Measurements from ENCODE around the gene L1CAM. TPM values are rescaled to one million over a fixed set of nuclear protein-coding genes. Genes with fewer than 3 reads are reported as not detected.

The L1CAM gene
- total and polyA plus RNA-seq, 8 donors, result 0.84 to 3.9 (median 1.2) TPM

DNA sequence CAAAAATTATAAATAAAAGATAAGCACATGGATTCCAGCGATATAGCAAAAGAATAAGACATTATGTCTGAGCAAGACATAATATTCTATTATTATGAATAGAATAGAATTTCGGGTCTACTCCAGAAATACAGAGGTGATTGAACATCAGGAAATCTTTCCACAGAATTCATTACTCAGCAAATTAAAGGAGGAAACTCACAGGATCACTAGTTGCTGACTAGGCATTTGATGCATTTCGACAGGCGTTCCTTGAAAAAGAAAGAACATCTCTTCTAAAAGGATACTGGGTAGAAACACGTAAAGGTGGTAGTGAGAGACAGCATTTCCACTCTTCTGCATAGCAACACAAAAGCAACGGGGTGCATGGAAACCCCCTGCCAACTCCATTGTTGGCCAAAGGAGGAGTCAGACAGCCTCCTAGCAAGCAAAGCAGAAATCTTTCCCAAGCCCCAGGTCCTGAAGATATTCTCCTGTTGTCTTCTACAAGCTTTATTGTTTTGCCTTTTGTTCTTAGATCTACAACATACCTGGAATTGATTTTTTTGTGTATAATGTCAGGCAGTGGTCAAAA, 41.4 kb downstream of the L1CAM start:
- peaks cover 0 to 40% (median 5%) of the 10 kb centered on the region in 4 donors for H3K27me3 ChIP-seq
- ATAC-seq, result no peak

DNA sequence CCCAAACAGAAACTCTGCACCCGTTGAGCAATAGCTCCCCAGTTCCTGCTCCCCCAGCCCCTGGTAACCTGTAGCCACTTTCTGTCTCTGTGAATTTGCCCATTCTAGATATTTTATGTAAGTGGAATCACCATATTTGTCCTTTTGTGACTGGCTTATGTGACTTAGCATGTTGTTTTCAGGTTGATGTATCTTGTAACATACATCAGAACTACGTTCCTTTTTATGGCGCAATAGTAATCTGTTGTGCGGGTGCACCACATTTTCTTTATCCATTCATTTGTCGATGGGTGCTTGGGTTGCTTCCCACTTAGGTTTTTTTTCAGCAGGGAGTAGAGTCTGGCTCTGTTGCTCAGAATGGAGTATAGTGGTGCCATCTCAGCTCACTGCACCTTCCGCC, 49.1 kb downstream of the L1CAM start:
- no peak for DNase-seq
- intact Hi-C loops (cut with DNase I), result no loop called here
- Histone ChIP-seq H3K27ac (no peak overlapping the region), H3K9me3 (no peaks in the 10 kb centered on the region), H3K36me3 (no peaks in the 10 kb centered on the region), H3K4me1 (no peaks in the 10 kb centered on the region), H3K27me3 (peaks cover 0 to 34% (median 0%) of the 10 kb centered on the region in 4 donors), H3K4me3 (no peak overlapping the region)
- ATAC-seq, result no peak
- no peak for FAIRE-seq
- 84 to 91% methylated on average over 6 of the region's 6 CpGs for WGBS, 2 donors
- TF ChIP-seq, protein P1, sequence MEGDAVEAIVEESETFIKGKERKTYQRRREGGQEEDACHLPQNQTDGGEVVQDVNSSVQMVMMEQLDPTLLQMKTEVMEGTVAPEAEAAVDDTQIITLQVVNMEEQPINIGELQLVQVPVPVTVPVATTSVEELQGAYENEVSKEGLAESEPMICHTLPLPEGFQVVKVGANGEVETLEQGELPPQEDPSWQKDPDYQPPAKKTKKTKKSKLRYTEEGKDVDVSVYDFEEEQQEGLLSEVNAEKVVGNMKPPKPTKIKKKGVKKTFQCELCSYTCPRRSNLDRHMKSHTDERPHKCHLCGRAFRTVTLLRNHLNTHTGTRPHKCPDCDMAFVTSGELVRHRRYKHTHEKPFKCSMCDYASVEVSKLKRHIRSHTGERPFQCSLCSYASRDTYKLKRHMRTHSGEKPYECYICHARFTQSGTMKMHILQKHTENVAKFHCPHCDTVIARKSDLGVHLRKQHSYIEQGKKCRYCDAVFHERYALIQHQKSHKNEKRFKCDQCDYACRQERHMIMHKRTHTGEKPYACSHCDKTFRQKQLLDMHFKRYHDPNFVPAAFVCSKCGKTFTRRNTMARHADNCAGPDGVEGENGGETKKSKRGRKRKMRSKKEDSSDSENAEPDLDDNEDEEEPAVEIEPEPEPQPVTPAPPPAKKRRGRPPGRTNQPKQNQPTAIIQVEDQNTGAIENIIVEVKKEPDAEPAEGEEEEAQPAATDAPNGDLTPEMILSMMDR (IDR thresholded peaks at IDR 0.05), result no peak

More for the DNA sequence above, 41.4 kb downstream of the L1CAM start:
- no peaks in the 10 kb centered on the region for H3K4me1 ChIP-seq
- FAIRE-seq (no peak), DNase-seq (no peak)
- no peak overlapping the region for H3K4me3 ChIP-seq
- no peaks in the 10 kb centered on the region for H3K36me3 ChIP-seq
- TF ChIP-seq, protein P1 (IDR thresholded peaks at IDR 0.05), result no peak
- H3K27ac ChIP-seq, result no peak overlapping the region
- WGBS, 2 donors, result 25 to 31% methylated on average over 6 of the region's 6 CpGs
- intact Hi-C loops (cut with DNase I), result no loop called here
- no peaks in the 10 kb centered on the region for H3K9me3 ChIP-seq

DNA sequence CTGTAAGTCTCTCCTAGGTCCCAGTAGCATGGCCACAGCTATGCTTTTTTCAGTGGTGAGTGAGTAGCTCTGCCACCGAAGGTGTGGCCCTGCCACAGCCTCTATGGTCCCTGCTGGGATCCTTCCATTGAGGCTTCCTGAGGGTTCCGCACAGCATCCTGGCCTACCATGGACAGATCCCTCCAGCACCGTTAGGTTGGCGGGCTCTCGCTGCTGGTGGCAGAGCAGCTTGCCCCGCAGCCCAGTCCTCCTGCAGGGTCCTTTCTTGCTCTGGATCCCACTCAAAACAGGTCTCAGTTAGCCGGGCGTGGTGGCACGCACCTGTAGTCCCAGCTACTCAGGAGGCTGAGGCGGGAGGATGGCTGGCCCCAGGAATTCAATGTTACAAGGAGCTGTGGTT, 53.2 kb downstream of the L1CAM start:
- intact Hi-C loops (cut with DNase I), result no loop called here
- Histone ChIP-seq H3K4me3 (no peak overlapping the region), H3K9me3 (no peaks in the 10 kb centered on the region), H3K27ac (no peak overlapping the region), H3K27me3 (peaks cover 0 to 9% (median 0%) of the 10 kb centered on the region in 4 donors), H3K4me1 (no peaks in the 10 kb centered on the region), H3K36me3 (no peaks in the 10 kb centered on the region)
- no peak for FAIRE-seq
- WGBS, 2 donors, result 79 to 90% methylated on average over 10 of the region's 10 CpGs
- DNase-seq, result no peak
- ATAC-seq, result no peak
- TF ChIP-seq, protein P1 (IDR thresholded peaks at IDR 0.05), result no peak

DNA sequence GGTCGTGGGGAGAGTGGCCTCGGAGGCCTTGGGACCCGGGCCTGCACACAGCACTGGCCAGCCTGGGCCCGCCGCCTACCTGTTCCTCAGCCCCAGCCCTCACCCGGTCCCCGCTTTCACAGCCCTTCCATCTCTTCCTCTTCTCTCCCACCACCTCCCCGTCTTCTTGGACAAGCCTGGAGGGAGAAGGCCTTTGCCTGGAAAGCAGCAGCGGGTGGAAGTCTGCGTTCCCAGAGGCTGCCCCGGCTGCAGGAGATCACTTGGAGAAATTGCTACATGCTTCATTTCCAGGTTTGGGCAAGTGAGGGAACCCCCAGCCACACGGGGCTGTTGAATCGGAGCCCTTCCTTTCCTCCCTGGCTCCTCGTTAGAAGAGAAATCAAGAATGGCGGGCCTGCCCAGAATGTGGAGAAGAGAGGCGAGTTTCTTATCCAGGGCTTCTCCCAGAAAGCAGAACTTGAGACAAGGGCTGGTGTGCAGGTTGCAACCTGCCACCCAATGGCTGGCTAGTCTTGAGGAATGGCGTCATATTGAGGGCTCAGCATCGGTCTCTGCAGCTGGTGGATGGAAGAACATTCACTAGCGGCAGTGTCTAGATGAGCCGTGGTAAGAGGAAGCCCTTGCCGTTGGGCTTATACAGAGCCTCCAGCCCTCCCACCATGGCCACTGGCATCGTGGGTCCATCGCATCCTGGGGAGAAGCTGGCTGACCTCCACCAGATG, 54.4 kb downstream of the L1CAM start:
- 64 to 76% methylated on average over 23 of the region's 23 CpGs for WGBS, 2 donors
- Histone ChIP-seq H3K4me3 (no peak overlapping the region), H3K4me1 (no peaks in the 10 kb centered on the region), H3K9me3 (no peaks in the 10 kb centered on the region), H3K27ac (no peak overlapping the region), H3K36me3 (no peaks in the 10 kb centered on the region), H3K27me3 (peaks cover 0 to 14% (median 0%) of the 10 kb centered on the region in 4 donors)
- ATAC-seq (no peak), DNase-seq (no peak), FAIRE-seq (no peak)
- TF ChIP-seq, protein P1 (IDR thresholded peaks at IDR 0.05), result no peak
- intact Hi-C loops (cut with DNase I), result no loop called here
